ENCODE data around the gene SPTB. TPM values are rescaled to one million over a fixed set of nuclear protein-coding genes. Genes with fewer than 3 reads are reported as not detected.
A peak's percentile ranks its signal among the peaks of the same experiment; 100 is the strongest.

The SPTB gene
- total RNA-seq, 1 experiment from 2014 or later: 2.3 TPM

DNA sequence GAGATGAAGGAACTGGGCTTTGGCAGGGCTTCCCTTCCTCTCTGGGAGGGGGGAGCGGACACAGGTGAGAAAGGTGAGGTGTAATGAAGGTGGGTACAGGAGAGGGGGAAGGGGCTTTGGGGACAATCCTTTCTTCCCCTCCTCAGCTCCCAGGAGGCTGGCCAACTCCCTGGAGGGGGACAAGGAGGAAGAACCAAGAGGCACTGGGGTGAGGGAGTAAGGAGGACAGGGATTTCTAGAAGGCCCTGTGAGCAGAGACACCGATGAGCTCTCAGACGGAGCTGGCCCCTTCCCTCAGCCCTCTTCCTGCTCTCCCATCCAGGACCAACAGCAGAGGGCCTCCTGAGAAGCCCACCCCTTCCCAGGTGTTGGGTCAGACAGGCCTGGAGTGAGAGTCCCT is 122.1 kb downstream of the SPTB start:
- Histone ChIP-seq H3K79me2 (ENCODE audit: low read length) (no peaks in the 10 kb centered on the region), H3K36me3 (ENCODE audit: low read depth, low read length) (no peaks in the 10 kb centered on the region), H3K9ac (ENCODE audit: low read length) (peak overlapping the region; percentile 73), H3K27me3 (ENCODE audit: low read length) (no peaks in the 10 kb centered on the region), H4K20me1 (ENCODE audit: low read length) (no peaks in the 10 kb centered on the region), H3F3A (ENCODE audit: low read length, unreplicated experiment) (no peaks in the 10 kb centered on the region), H3K9me2 (replicated peaks; ENCODE audit: low read length) (no peaks in the 10 kb centered on the region), H3K4me3 (ENCODE audit: low read length) (no peak overlapping the region), H3K27ac (ENCODE audit: low read length) (peak overlapping the region; percentile 87), H3K9me3 (ENCODE audit: low read length) (no peaks in the 10 kb centered on the region), H3K4me1 (ENCODE audit: insufficient read depth, low read length) (peaks cover 72% of the 10 kb centered on the region), H2AFZ (ENCODE audit: low read length) (no peak overlapping the region), H3K4me2 (ENCODE audit: low read length) (peak overlapping the region; percentile 60)
- no peak for DNase-seq
- ChIA-PET POLR2A (ENCODE audit: unreplicated experiment) (no interaction called here), CTCF (no interaction called here)
- no peak for ATAC-seq
- TF ChIP-seq EZH2 (IDR thresholded peaks at IDR 0.05; ENCODE audit: low read length, unreplicated experiment) (no peak), EZH2phosphoT487 (IDR thresholded peaks at IDR 0.05; ENCODE audit: borderline replicate concordance, low read length) (no peak)
- TF ChIP-seq, protein P1, sequence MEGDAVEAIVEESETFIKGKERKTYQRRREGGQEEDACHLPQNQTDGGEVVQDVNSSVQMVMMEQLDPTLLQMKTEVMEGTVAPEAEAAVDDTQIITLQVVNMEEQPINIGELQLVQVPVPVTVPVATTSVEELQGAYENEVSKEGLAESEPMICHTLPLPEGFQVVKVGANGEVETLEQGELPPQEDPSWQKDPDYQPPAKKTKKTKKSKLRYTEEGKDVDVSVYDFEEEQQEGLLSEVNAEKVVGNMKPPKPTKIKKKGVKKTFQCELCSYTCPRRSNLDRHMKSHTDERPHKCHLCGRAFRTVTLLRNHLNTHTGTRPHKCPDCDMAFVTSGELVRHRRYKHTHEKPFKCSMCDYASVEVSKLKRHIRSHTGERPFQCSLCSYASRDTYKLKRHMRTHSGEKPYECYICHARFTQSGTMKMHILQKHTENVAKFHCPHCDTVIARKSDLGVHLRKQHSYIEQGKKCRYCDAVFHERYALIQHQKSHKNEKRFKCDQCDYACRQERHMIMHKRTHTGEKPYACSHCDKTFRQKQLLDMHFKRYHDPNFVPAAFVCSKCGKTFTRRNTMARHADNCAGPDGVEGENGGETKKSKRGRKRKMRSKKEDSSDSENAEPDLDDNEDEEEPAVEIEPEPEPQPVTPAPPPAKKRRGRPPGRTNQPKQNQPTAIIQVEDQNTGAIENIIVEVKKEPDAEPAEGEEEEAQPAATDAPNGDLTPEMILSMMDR (conservative IDR thresholded peaks at IDR 0.05; ENCODE audit: low read depth, low read length): no peak
- no TSS peak for BruUV-seq (replicated peaks)
- intact Hi-C loops (cut with micrococcal nuclease): no loop called here

DNA sequence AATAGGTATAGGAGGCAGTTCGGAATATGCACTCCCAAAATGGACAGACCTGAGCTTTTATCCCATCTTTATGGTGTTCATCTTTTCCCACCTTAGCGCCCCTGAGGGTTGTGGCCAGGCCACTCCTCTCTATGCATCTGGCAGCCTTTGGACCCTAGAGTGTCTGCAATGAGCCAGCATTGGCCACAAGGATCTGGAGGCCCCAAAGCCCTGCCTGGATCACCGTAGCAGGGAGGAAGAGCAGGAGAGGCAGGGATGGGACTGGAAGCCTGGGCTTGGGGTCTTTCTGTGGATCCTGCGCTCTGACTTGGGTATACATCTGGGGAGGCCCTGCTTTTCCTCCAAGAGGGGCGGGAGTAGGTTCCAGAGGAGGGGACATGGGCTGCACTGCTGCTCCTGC is 123.0 kb downstream of the SPTB start:
- Histone ChIP-seq H3K9me3 (ENCODE audit: low read length) (no peaks in the 10 kb centered on the region), H3K27ac (ENCODE audit: low read length) (peak overlapping the region; percentile 87), H3K4me2 (ENCODE audit: low read length) (peak overlapping the region; percentile 63; the same call in 1 of the 2 replicates), H2AFZ (ENCODE audit: low read length) (no peak overlapping the region), H3F3A (ENCODE audit: low read length, unreplicated experiment) (no peaks in the 10 kb centered on the region), H3K4me1 (ENCODE audit: insufficient read depth, low read length) (peaks cover 63% of the 10 kb centered on the region), H3K9me2 (replicated peaks; ENCODE audit: low read length) (no peaks in the 10 kb centered on the region), H3K79me2 (ENCODE audit: low read length) (no peaks in the 10 kb centered on the region), H3K27me3 (ENCODE audit: low read length) (no peaks in the 10 kb centered on the region), H3K4me3 (ENCODE audit: low read length) (no peak overlapping the region), H3K36me3 (ENCODE audit: low read depth, low read length) (no peaks in the 10 kb centered on the region), H4K20me1 (ENCODE audit: low read length) (no peaks in the 10 kb centered on the region), H3K9ac (ENCODE audit: low read length) (peak overlapping the region; percentile 32; the same call in 1 of the 2 replicates)
- BruUV-seq (replicated peaks): no TSS peak
- ChIA-PET CTCF (no interaction called here), POLR2A (ENCODE audit: unreplicated experiment) (interaction anchor here (0.6 kb wide), 1 partner anchor 292 kb away, joined by 3 read pairs; no protein-coding TSS in a partner anchor)
- TF ChIP-seq, protein P1 (conservative IDR thresholded peaks at IDR 0.05; ENCODE audit: low read depth, low read length): no peak
- TF ChIP-seq EZH2phosphoT487 (IDR thresholded peaks at IDR 0.05; ENCODE audit: borderline replicate concordance, low read length) (no peak), EZH2 (IDR thresholded peaks at IDR 0.05; ENCODE audit: low read length, unreplicated experiment) (no peak)
- ATAC-seq (no peak), DNase-seq (no peak)
- intact Hi-C loops (cut with micrococcal nuclease): no loop called here

DNA sequence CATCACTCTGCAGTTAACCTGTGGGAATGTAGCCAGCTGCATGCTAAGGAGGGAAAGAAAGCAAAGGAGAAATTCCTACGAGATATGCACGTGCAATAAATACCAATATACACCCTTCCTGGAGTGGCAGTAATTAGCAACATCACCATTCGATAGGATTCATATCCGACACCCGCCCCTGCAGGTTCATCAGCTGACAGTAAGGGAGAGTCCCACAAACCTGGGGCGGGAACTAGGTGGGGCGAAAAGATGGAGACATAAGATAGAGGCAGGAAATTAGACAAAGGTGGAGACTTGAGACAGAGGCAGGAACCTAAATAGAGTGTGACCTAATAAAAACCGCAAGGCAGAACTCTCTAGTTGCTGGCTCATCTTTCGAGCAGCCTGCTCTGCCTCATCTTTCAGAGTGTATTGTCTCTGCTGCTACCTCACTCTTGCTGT is 123.9 kb downstream of the SPTB start:
- POLR2A ChIA-PET (ENCODE audit: unreplicated experiment): interaction anchor here (0.6 kb wide), 1 partner anchor 291 kb away, joined by 3 read pairs; no protein-coding TSS in a partner anchor

More for the DNA sequence above, 123.9 kb downstream of the SPTB start:
- H3K9ac ChIP-seq (ENCODE audit: low read length): peak overlapping the region; percentile 32; the same call in 1 of the 2 replicates
- H3K27ac ChIP-seq (ENCODE audit: low read length): peak overlapping the region; percentile 87
- no peaks in the 10 kb centered on the region for H4K20me1 ChIP-seq (ENCODE audit: low read length)
- TF ChIP-seq EZH2phosphoT487 (IDR thresholded peaks at IDR 0.05; ENCODE audit: borderline replicate concordance, low read length): no peak
- TF ChIP-seq, protein P1 (conservative IDR thresholded peaks at IDR 0.05; ENCODE audit: low read depth, low read length): no peak
- TF ChIP-seq EZH2 (IDR thresholded peaks at IDR 0.05; ENCODE audit: low read length, unreplicated experiment): no peak
- H3K4me2 ChIP-seq (ENCODE audit: low read length): peak overlapping the region; percentile 63
- CTCF ChIA-PET: no interaction called here
- H3K9me2 ChIP-seq (replicated peaks; ENCODE audit: low read length): no peaks in the 10 kb centered on the region
- H3K36me3 ChIP-seq (ENCODE audit: low read depth, low read length): no peaks in the 10 kb centered on the region; the same call in 1 of the 2 replicates
- DNase-seq (peak; percentile 86), ATAC-seq (peak; percentile 75)
- H3K9me3 ChIP-seq (ENCODE audit: low read length): no peaks in the 10 kb centered on the region
- BruUV-seq (replicated peaks): no TSS peak
- H3F3A ChIP-seq (ENCODE audit: low read length, unreplicated experiment): no peaks in the 10 kb centered on the region
- no peaks in the 10 kb centered on the region for H3K79me2 ChIP-seq (ENCODE audit: low read length)
- peaks cover 54% of the 10 kb centered on the region for H3K4me1 ChIP-seq (ENCODE audit: insufficient read depth, low read length)
- H3K4me3 ChIP-seq (ENCODE audit: low read length): no peak overlapping the region
- intact Hi-C loops (cut with micrococcal nuclease): no loop called here
- 0 out of 2 replicates have a peak overlapping the region, but pooled peaks have one; percentile 15 for H2AFZ ChIP-seq (ENCODE audit: low read length)
- H3K27me3 ChIP-seq (ENCODE audit: low read length): no peaks in the 10 kb centered on the region

All from PC-3 (cell line).